Neuronal stem cell (in vitro differentiated cells): ENCODE data around the gene DNAAF8.
A peak's percentile ranks its signal among the peaks of the same experiment; 100 is the strongest.

Experiments used
- DNase-seq: peaks from one replicate; pipeline ENCODE4 v3.0.0-alpha.2; 2013; ENCODE audit warnings: low spot score
- H2AFZ ChIP-seq: one replicate; pipeline ENCODE4 v1.6.1; 2013; ENCODE audit warnings: mild to moderate bottlenecking, low read length, inconsistent platforms
- H2AK5ac ChIP-seq: 2 replicates; pipeline ENCODE4 v1.6.1; 2013; ENCODE audit warnings: low read depth, mild to moderate bottlenecking, inconsistent platforms, low read length, moderate library complexity, mixed read lengths
- H2BK120ac ChIP-seq: 2 replicates; pipeline ENCODE4 v1.6.1; 2013; ENCODE audit warnings: low read depth, mild to moderate bottlenecking, inconsistent platforms, low read length, moderate library complexity, mixed read lengths
- H2BK12ac ChIP-seq: one replicate; pipeline ENCODE4 v1.6.1; 2013; ENCODE audit warnings: low read length, inconsistent platforms
- H2BK15ac ChIP-seq: 2 replicates; pipeline ENCODE4 v1.6.1; 2013; ENCODE audit warnings: mild to moderate bottlenecking, low read length, inconsistent platforms, mixed read lengths
- H2BK5ac ChIP-seq: one replicate; pipeline ENCODE4 v1.6.1; 2013; ENCODE audit warnings: inconsistent platforms, mild to moderate bottlenecking, low read length, moderate library complexity
- H3K14ac ChIP-seq: one replicate; pipeline ENCODE4 v1.6.1; 2013; ENCODE audit warnings: low read length, inconsistent platforms
- H3K18ac ChIP-seq: 2 replicates; pipeline ENCODE4 v1.6.1; 2013; ENCODE audit warnings: low read length, inconsistent platforms
- H3K23ac ChIP-seq: 2 replicates; pipeline ENCODE4 v1.6.1; 2013; ENCODE audit warnings: low read depth, mild to moderate bottlenecking, mixed read lengths, low read length, inconsistent platforms; ENCODE audit not compliant: poor library complexity
- H3K27ac ChIP-seq: replicated peaks from 3 replicates; pipeline ENCODE4 v1.5.1; 2013; ENCODE audit warnings: low read length, inconsistent platforms
- H3K27me3 ChIP-seq, 3 experiments: 2 replicates each; pipeline ENCODE4 v1.6.1; 2013; ENCODE audit warnings: low read length in 3 of 3, mild to moderate bottlenecking in 2 of 3, inconsistent platforms in 1 of 3, low read depth in 1 of 3, mixed read lengths in 1 of 3, moderate library complexity in 1 of 3; ENCODE audit not compliant: control insufficient read depth in 3 of 3, insufficient read depth in 3 of 3
- H3K36me3 ChIP-seq, 2 donors: replicated peaks in 1 of 2; 2 replicates each; pipeline ENCODE4 v1.6.1; 2013; ENCODE audit warnings: low read length in 2 of 2; ENCODE audit not compliant: control insufficient read depth in 2 of 2, insufficient read depth in 2 of 2
- H3K4ac ChIP-seq: 2 replicates; pipeline ENCODE4 v1.6.1; 2013; ENCODE audit warnings: inconsistent platforms, mild to moderate bottlenecking, low read length, moderate library complexity
- H3K4me1 ChIP-seq, 2 donors: 1 replicate in 1 of 2; 2 replicates in 1 of 2; pipeline ENCODE4 v1.6.1; 2013; ENCODE audit warnings: low read length in 2 of 2, low read depth in 1 of 2; ENCODE audit not compliant: control insufficient read depth in 2 of 2, insufficient read depth in 1 of 2
- H3K4me2 ChIP-seq: one replicate; pipeline ENCODE4 v1.6.1; 2013; ENCODE audit warnings: mild to moderate bottlenecking, low read length, inconsistent platforms; ENCODE audit not compliant: insufficient read depth, poor library complexity, severe bottlenecking
- H3K4me3 ChIP-seq, 2 donors: 2 replicates each; pipeline ENCODE4 v1.5.1; 2013; ENCODE audit warnings: low read length in 2 of 2, mild to moderate bottlenecking in 2 of 2, inconsistent platforms in 1 of 2, moderate library complexity in 1 of 2
- H3K79me1 ChIP-seq: one replicate; pipeline ENCODE4 v1.6.1; 2013; ENCODE audit warnings: low read depth, mild to moderate bottlenecking, inconsistent platforms, low read length, moderate library complexity
- H3K9ac ChIP-seq: one replicate; pipeline ENCODE4 v1.6.1; 2013; ENCODE audit warnings: mild to moderate bottlenecking, low read depth, low read length, inconsistent platforms; ENCODE audit not compliant: poor library complexity
- H3K9me3 ChIP-seq, 2 donors: replicated peaks in 1 of 2; 2 replicates each; pipeline versions ENCODE3 to v1.6.1; 2013; ENCODE audit warnings: low read length in 2 of 2, mild to moderate bottlenecking in 2 of 2, inconsistent platforms in 1 of 2, low read depth in 1 of 2, mixed read lengths in 1 of 2, moderate library complexity in 1 of 2; ENCODE audit not compliant: control insufficient read depth in 2 of 2, insufficient read depth in 1 of 2
- H4K8ac ChIP-seq: one replicate; pipeline ENCODE4 v1.6.1; 2013; ENCODE audit warnings: low read depth, mild to moderate bottlenecking, inconsistent platforms, low read length, moderate library complexity
- H4K91ac ChIP-seq: one replicate; pipeline ENCODE4 v1.6.1; 2013; ENCODE audit warnings: low read length, low read depth, mild to moderate bottlenecking, inconsistent platforms; ENCODE audit not compliant: poor library complexity
- WGBS, 2 donors: extraction: QIAGEN DNeasy Blood & Tissue Kit; methylation state at CpG; one replicate each; pipeline ENCODE4 v1.1.7; 2013; ENCODE audit warnings: missing lambda C conversion rate in 2 of 2, mixed read lengths in 1 of 2; ENCODE audit not compliant: insufficient read length in 2 of 2, insufficient replicate concordance in 1 of 2; ENCODE audit errors: extremely low coverage in 2 of 2; 5-methylcytosine and 5-hydroxymethylcytosine counted together

Gene DNAAF8

GRCh38 chr16:4726616-4727015 is 7.7 kb upstream of the DNAAF8 start:
- Histone ChIP-seq H4K91ac (no peak overlapping the region), H2BK5ac (no peak overlapping the region), H3K4me3 (no peak overlapping the region), H3K4ac (no peak overlapping the region), H3K14ac (no peak overlapping the region), H2AFZ (no peak overlapping the region), H3K27ac (no peak overlapping the region), H3K9me3 (no peaks in the 10 kb centered on the region), H3K79me1 (peaks cover 11% of the 10 kb centered on the region), H4K8ac (no peak overlapping the region), H3K18ac (no peak overlapping the region), H3K4me2 (no peak overlapping the region), H3K27me3 (no peaks in the 10 kb centered on the region), H3K23ac (no peak overlapping the region), H3K9ac (peak overlapping the region; percentile 30), H2BK15ac (no peak overlapping the region), H3K36me3 (peaks cover 21 to 78% of the 10 kb centered on the region in 2 donors), H2AK5ac (no peak overlapping the region), H3K4me1 (no peaks in the 10 kb centered on the region), H2BK12ac (no peak overlapping the region), H2BK120ac (no peak overlapping the region)
- no CpG with 5 or more reads among the region's 18 CpGs for WGBS, 2 donors
- DNase-seq: no peak

GRCh38 chr16:4728676-4729075 is 5.7 kb upstream of the DNAAF8 start:
- no peak overlapping the region for H2AK5ac ChIP-seq
- no peak overlapping the region for H3K14ac ChIP-seq
- H2AFZ ChIP-seq: no peak overlapping the region
- no peaks in the 10 kb centered on the region for H3K27me3 ChIP-seq
- DNase-seq: no peak
- H4K8ac ChIP-seq: no peak overlapping the region
- no peak overlapping the region for H2BK120ac ChIP-seq
- H3K4me1 ChIP-seq: no peaks in the 10 kb centered on the region
- H2BK12ac ChIP-seq: no peak overlapping the region
- H3K79me1 ChIP-seq: peaks cover 15% of the 10 kb centered on the region
- no peak overlapping the region for H3K27ac ChIP-seq
- no peak overlapping the region for H4K91ac ChIP-seq
- no peak overlapping the region for H2BK5ac ChIP-seq
- no peaks in the 10 kb centered on the region for H3K9me3 ChIP-seq
- no peak overlapping the region for H2BK15ac ChIP-seq
- H3K18ac ChIP-seq: no peak overlapping the region
- H3K4me2 ChIP-seq: no peak overlapping the region
- peaks cover 22 to 69% of the 10 kb centered on the region in 2 donors for H3K36me3 ChIP-seq
- WGBS, 2 donors: no CpG with 5 or more reads among the region's 8 CpGs
- no peak overlapping the region for H3K9ac ChIP-seq
- H3K4me3 ChIP-seq: no peak overlapping the region
- H3K23ac ChIP-seq: peak overlapping the region; percentile 97
- H3K4ac ChIP-seq: no peak overlapping the region

- no peak overlapping the region for H2BK5ac ChIP-seq
- H3K4me3 ChIP-seq: no peak overlapping the region
- peaks cover 22 to 58% of the 10 kb centered on the region in 2 donors for H3K36me3 ChIP-seq
- H3K27me3 ChIP-seq: no peaks in the 10 kb centered on the region
- no peak overlapping the region for H2BK15ac ChIP-seq
- no peak overlapping the region for H3K4me2 ChIP-seq
- no peaks in the 10 kb centered on the region for H3K9me3 ChIP-seq
- no peak overlapping the region for H3K23ac ChIP-seq
- no peak overlapping the region for H3K9ac ChIP-seq
- no peaks in the 10 kb centered on the region for H3K4me1 ChIP-seq
- H2AK5ac ChIP-seq: no peak overlapping the region
- H2BK120ac ChIP-seq: no peak overlapping the region
- peaks cover 13% of the 10 kb centered on the region for H3K79me1 ChIP-seq
- H2AFZ ChIP-seq: no peak overlapping the region
- H3K27ac ChIP-seq: no peak overlapping the region
- H3K18ac ChIP-seq: no peak overlapping the region
- no peak for DNase-seq
- H4K8ac ChIP-seq: no peak overlapping the region
- no peak overlapping the region for H3K14ac ChIP-seq
- H2BK12ac ChIP-seq: no peak overlapping the region
- H3K4ac ChIP-seq: no peak overlapping the region
- no CpG with 5 or more reads among the region's 15 CpGs for WGBS, 2 donors
- no peak overlapping the region for H4K91ac ChIP-seq
These were observed 4.5 kb upstream of the DNAAF8 start for GRCh38 chr16:4729876-4730275.

- no CpG with 5 or more reads among the region's 17 CpGs for WGBS, 2 donors
- Histone ChIP-seq H2BK15ac (no peak overlapping the region), H3K4me3 (peak overlapping the region; percentile 64 to 94), H3K27ac (no peak overlapping the region), H3K9ac (no peak overlapping the region), H3K4ac (no peak overlapping the region), H2BK120ac (no peak overlapping the region), H3K23ac (no peak overlapping the region), H3K4me1 (peaks cover 0 to 3% of the 10 kb centered on the region in 2 donors), H2BK12ac (no peak overlapping the region), H4K8ac (no peak overlapping the region), H3K9me3 (no peaks in the 10 kb centered on the region), H2AFZ (peak overlapping the region; percentile 95), H3K18ac (no peak overlapping the region), H3K27me3 (no peaks in the 10 kb centered on the region), H3K36me3 (peaks cover 7 to 33% of the 10 kb centered on the region in 2 donors), H4K91ac (no peak overlapping the region), H3K4me2 (peak overlapping the region; percentile 51), H2BK5ac (no peak overlapping the region), H3K79me1 (peaks cover 4% of the 10 kb centered on the region), H3K14ac (no peak overlapping the region), H2AK5ac (no peak overlapping the region)
- no peak for DNase-seq
These were observed 1.1 kb upstream of the DNAAF8 start for GRCh38 chr16:4733211-4733742.
